ENCODE results near the gene CA6.

CA6 gene

GRCh38 chr1:9022773-9023172 lies 77.1 kb downstream of the CA6 start:
- H3K27ac ChIP-seq, result no peak overlapping the region
- TF ChIP-seq ZFX (IDR thresholded peaks at IDR 0.05; ENCODE audit: borderline replicate concordance), result no peak
- TF ChIP-seq CTCF (IDR thresholded peaks at IDR 0.05), result no peak

Measured in 22Rv1 (cell line).